ENCODE results near the gene TLR5. TPM values are rescaled to one million over a fixed set of nuclear protein-coding genes. Genes with fewer than 3 reads are reported as not detected.

The TLR5 gene
- total and polyA plus RNA-seq, 4 donors: 3.0 to 5.3 (median 3.9) TPM

DNA sequence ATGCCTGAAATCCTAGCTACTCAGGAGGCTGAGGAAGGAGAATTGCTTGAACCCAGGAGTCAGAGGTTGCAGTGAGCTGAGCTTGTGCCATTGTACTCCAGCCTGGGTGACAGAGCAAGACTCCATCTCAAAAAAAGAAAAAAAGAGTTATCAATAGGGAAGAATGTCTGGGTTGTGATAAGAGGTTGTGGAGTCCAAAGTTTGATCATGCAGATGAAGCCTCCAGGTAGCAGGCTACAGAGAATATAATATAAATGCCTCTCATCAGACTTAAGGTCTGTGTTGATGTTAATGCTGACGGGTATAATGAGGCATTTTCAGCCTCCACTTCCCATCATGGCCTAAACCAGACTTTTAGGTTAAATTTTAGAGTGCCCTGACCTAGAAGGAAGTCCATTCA lies 24.6 kb downstream of the TLR5 start:
- H3K4me1 ChIP-seq (ENCODE audit: control insufficient read depth, insufficient read depth, low read length): peaks cover under 1% of the 10 kb centered on the region
- H3K36me3 ChIP-seq (ENCODE audit: control insufficient read depth, insufficient read depth, low read length): no peaks in the 10 kb centered on the region
- no CpG with 5 or more reads among the region's 1 CpG for WGBS (ENCODE audit: insufficient coverage)
- DNase-seq (ENCODE audit: low read depth in 4 of 6, low spot score in 6 of 6): no peak
- H3K9me3 ChIP-seq (ENCODE audit: control insufficient read depth, insufficient read depth, low read length): no peaks in the 10 kb centered on the region
- H3K27ac ChIP-seq (ENCODE audit: low read depth, low read length): no peak overlapping the region
- no peak overlapping the region for H3K4me3 ChIP-seq (ENCODE audit: low read depth, low read length)
- H3K27me3 ChIP-seq (ENCODE audit: control insufficient read depth, insufficient read depth, low read length): peaks cover under 1% of the 10 kb centered on the region

DNA sequence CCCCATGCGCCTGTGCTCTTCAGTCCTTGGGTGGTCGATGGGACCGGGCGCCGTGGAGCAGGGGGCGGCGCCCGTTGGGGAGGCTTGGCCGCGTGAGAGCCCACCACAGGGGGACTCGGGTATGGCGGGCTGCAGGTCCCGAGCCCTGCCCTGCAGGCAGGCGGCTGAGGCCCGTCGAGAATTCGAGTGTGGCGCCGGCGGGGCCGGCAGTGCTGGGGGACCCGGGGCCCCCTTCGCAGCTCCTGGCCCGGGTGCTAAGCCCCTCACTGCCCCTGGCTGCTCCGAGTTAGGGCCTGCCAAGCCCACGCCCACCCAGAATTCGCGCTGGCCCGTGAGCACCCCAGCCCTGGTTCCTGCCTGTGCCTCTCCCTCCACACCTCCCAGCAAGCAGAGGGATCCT lies 26.1 kb downstream of the TLR5 start:
- Histone ChIP-seq H3K4me3 (ENCODE audit: low read depth, low read length) (no peak overlapping the region), H3K27ac (ENCODE audit: low read depth, low read length) (no peak overlapping the region), H3K27me3 (ENCODE audit: control insufficient read depth, insufficient read depth, low read length) (no peaks in the 10 kb centered on the region), H3K4me1 (ENCODE audit: control insufficient read depth, insufficient read depth, low read length) (no peaks in the 10 kb centered on the region), H3K36me3 (ENCODE audit: control insufficient read depth, insufficient read depth, low read length) (no peaks in the 10 kb centered on the region), H3K9me3 (ENCODE audit: control insufficient read depth, insufficient read depth, low read length) (no peaks in the 10 kb centered on the region)
- no peak for DNase-seq (ENCODE audit: low read depth in 4 of 6, low spot score in 6 of 6)
- 94% methylated on average over 29 of the region's 29 CpGs for WGBS (ENCODE audit: insufficient coverage)

DNA sequence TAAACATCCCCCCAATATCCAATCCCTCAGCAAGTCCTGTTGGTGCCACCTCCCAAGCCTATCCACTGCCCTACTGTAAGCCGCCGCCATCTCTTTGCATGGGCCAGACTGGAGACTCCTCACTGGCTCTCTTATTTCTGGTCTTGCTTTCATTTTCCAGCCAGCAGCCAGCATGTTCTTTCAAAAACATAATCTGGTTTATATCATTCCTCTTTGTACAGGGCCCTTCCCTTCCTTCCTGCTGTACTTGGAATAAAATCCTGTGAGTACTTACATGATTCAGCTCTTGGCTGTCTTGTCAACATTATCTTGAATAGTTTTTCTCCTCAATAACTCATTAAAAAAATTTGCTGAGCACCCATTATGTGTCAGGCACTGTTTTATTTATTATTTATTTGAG lies 28.2 kb downstream of the TLR5 start:
- DNase-seq (ENCODE audit: low read depth in 4 of 6, low spot score in 6 of 6): peak in 1 of 6 donors; percentile 20
- WGBS (ENCODE audit: insufficient coverage): 100% methylated on average over 2 of the region's 2 CpGs
- no peaks in the 10 kb centered on the region for H3K9me3 ChIP-seq (ENCODE audit: control insufficient read depth, insufficient read depth, low read length)
- H3K27ac ChIP-seq (ENCODE audit: low read depth, low read length): no peak overlapping the region
- H3K36me3 ChIP-seq (ENCODE audit: control insufficient read depth, insufficient read depth, low read length): no peaks in the 10 kb centered on the region
- no peaks in the 10 kb centered on the region for H3K27me3 ChIP-seq (ENCODE audit: control insufficient read depth, insufficient read depth, low read length)
- no peaks in the 10 kb centered on the region for H3K4me1 ChIP-seq (ENCODE audit: control insufficient read depth, insufficient read depth, low read length)
- H3K4me3 ChIP-seq (ENCODE audit: low read depth, low read length): no peak overlapping the region

DNA sequence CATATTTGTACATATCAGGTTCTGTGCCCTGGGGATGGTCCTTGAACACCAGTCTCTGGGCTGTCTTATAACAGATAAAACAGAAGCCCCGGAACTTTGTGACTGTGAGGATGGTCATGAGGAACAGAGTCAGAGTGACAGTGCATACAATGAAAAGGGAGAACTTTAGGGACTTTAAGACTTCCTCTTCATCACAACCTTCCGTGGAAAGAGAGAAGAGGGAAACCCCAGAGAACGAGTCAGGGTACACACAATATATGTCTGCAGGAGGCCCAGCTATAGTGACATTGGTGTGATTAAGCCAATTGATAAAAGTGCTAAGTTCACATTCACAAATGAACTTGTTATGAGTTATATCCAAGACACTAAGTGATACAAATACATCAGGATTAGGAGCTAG lies 32.1 kb downstream of the TLR5 start:
- no peak overlapping the region for H3K27ac ChIP-seq (ENCODE audit: low read depth, low read length)
- 100% methylated on average over 2 of the region's 3 CpGs for WGBS (ENCODE audit: insufficient coverage)
- DNase-seq (ENCODE audit: low read depth in 4 of 6, low spot score in 6 of 6): no peak
- no peaks in the 10 kb centered on the region for H3K27me3 ChIP-seq (ENCODE audit: control insufficient read depth, insufficient read depth, low read length)
- no peaks in the 10 kb centered on the region for H3K9me3 ChIP-seq (ENCODE audit: control insufficient read depth, insufficient read depth, low read length)
- H3K4me3 ChIP-seq (ENCODE audit: low read depth, low read length): no peak overlapping the region
- no peaks in the 10 kb centered on the region for H3K4me1 ChIP-seq (ENCODE audit: control insufficient read depth, insufficient read depth, low read length)
- no peaks in the 10 kb centered on the region for H3K36me3 ChIP-seq (ENCODE audit: control insufficient read depth, insufficient read depth, low read length)

DNA sequence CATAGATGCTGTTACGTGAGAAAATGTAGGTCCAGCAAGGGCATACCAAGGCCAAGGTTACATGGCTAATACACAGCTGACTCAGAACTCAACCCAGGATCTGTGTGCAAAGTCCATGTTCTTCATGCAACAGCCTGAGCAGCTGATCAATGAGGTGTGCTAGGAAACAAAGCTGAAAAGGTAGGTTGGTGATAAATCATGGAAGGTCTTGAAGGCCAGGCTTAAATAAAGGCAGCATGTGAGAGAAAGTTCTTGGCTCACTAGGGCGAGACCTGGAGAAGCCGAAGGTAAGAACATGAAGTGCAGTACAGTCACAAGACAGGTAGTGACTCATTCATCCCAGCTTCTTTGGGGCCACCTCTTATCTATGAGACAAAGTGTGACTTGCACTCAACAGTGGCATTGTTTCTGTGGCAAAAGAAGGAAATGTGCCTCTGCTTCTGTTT lies 33.4 kb downstream of the TLR5 start:
- no peak overlapping the region for H3K27ac ChIP-seq (ENCODE audit: low read depth, low read length)
- 88% methylated on average over 3 of the region's 3 CpGs for WGBS (ENCODE audit: insufficient coverage)
- no peak for DNase-seq (ENCODE audit: low read depth in 4 of 6, low spot score in 6 of 6)

DNA sequence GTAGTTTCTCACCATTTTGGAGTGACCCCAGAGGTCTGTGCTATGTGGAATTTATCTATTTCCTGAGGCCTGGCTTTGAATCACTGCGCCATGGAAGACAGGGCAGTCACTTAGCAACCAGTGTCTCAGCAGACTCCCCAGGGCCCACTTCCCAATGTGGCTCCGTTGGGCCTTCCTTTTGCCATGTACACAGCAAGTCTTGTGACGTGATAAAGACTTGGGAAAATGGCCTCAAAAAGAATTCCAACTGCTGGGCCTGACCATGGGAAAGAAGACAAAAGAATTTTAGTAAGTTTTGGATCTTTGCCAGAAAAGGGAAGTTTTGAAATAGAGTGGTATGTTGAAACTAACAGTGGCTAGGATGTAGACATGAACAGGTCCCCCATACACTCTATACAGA lies 36.2 kb downstream of the TLR5 start:
- no peak overlapping the region for H3K27ac ChIP-seq (ENCODE audit: low read depth, low read length)
- H3K9me3 ChIP-seq (ENCODE audit: control insufficient read depth, insufficient read depth, low read length): no peaks in the 10 kb centered on the region
- 67% methylated on average over 1 of the region's 3 CpGs for WGBS (ENCODE audit: insufficient coverage)
- DNase-seq (ENCODE audit: low read depth in 4 of 6, low spot score in 6 of 6): peak in 1 of 6 donors; percentile 75
- H3K27me3 ChIP-seq (ENCODE audit: control insufficient read depth, insufficient read depth, low read length): no peaks in the 10 kb centered on the region
- H3K4me3 ChIP-seq (ENCODE audit: low read depth, low read length): no peak overlapping the region
- no peaks in the 10 kb centered on the region for H3K36me3 ChIP-seq (ENCODE audit: control insufficient read depth, insufficient read depth, low read length)
- no peaks in the 10 kb centered on the region for H3K4me1 ChIP-seq (ENCODE audit: control insufficient read depth, insufficient read depth, low read length)

More for the DNA sequence above, 33.4 kb downstream of the TLR5 start:
- Histone ChIP-seq H3K36me3 (ENCODE audit: control insufficient read depth, insufficient read depth, low read length) (no peaks in the 10 kb centered on the region), H3K4me1 (ENCODE audit: control insufficient read depth, insufficient read depth, low read length) (no peaks in the 10 kb centered on the region), H3K4me3 (ENCODE audit: low read depth, low read length) (no peak overlapping the region), H3K9me3 (ENCODE audit: control insufficient read depth, insufficient read depth, low read length) (no peaks in the 10 kb centered on the region), H3K27me3 (ENCODE audit: control insufficient read depth, insufficient read depth, low read length) (no peaks in the 10 kb centered on the region)

DNA sequence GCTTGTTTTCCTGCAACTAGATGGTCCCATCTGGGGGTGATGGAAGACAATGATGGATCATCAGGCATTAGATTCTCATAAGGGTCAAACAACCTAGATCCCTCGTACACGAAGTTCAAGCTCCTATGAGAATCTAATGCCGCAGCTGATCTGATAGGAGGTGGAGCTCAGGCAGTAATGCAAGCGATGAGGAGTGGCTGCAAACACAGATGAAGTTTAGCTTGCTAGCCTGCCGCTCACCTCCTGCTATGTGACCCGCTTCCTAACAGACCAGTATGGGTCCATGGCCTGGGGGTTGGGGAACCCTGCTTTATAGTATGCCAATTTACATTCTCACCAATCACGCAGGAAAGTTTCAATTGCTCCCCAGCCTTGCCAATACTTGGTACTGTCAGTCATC lies 37.5 kb downstream of the TLR5 start:
- Histone ChIP-seq H3K27ac (ENCODE audit: low read depth, low read length) (no peak overlapping the region), H3K4me1 (ENCODE audit: control insufficient read depth, insufficient read depth, low read length) (no peaks in the 10 kb centered on the region), H3K9me3 (ENCODE audit: control insufficient read depth, insufficient read depth, low read length) (no peaks in the 10 kb centered on the region), H3K36me3 (ENCODE audit: control insufficient read depth, insufficient read depth, low read length) (no peaks in the 10 kb centered on the region), H3K27me3 (ENCODE audit: control insufficient read depth, insufficient read depth, low read length) (no peaks in the 10 kb centered on the region), H3K4me3 (ENCODE audit: low read depth, low read length) (no peak overlapping the region)
- no peak for DNase-seq (ENCODE audit: low read depth in 4 of 6, low spot score in 6 of 6)
- 100% methylated on average over 4 of the region's 7 CpGs for WGBS (ENCODE audit: insufficient coverage)

DNA sequence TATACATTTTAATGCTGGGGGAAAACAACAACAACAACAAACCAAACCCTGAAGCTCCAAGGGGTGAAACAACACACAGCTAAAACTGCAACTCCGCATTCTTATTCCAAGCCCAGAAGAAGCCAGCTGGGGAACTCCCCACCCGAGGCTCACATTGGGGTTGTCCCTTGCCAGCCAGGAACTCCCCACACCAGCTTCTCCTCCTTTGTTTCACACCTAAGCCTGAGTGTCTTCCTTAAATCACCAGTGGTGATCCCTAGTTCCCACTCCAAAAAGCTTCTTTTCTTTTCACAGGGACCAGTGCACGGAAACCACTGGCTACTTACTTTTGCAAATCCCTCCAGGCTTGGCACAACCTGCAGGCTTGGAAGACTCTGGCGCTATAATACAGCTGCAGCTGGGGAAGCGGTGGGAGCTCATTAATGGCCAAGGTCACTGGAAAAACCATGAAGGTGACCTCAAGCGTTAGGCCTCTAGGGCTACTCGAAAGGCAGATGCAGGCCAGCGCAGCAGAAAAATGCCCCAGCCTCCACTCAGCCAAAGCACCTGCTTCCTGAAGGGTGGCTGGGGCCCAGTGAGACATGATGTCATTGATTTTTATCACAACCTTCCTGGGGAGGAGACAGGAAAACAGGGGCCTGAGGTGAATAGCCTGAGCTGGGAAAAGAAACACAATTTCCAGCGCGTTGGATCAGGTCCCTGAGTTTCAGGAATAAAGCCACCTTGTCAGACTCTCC lies 40.1 kb downstream of the TLR5 start:
- 76% methylated on average over 10 of the region's 10 CpGs for WGBS (ENCODE audit: insufficient coverage)
- no peak overlapping the region for H3K27ac ChIP-seq (ENCODE audit: low read depth, low read length)
- H3K4me1 ChIP-seq (ENCODE audit: control insufficient read depth, insufficient read depth, low read length): no peaks in the 10 kb centered on the region
- H3K36me3 ChIP-seq (ENCODE audit: control insufficient read depth, insufficient read depth, low read length): no peaks in the 10 kb centered on the region
- no peaks in the 10 kb centered on the region for H3K27me3 ChIP-seq (ENCODE audit: control insufficient read depth, insufficient read depth, low read length)
- H3K9me3 ChIP-seq (ENCODE audit: control insufficient read depth, insufficient read depth, low read length): no peaks in the 10 kb centered on the region
- no peak overlapping the region for H3K4me3 ChIP-seq (ENCODE audit: low read depth, low read length)
- DNase-seq (ENCODE audit: low read depth in 4 of 6, low spot score in 6 of 6): no peak

DNA sequence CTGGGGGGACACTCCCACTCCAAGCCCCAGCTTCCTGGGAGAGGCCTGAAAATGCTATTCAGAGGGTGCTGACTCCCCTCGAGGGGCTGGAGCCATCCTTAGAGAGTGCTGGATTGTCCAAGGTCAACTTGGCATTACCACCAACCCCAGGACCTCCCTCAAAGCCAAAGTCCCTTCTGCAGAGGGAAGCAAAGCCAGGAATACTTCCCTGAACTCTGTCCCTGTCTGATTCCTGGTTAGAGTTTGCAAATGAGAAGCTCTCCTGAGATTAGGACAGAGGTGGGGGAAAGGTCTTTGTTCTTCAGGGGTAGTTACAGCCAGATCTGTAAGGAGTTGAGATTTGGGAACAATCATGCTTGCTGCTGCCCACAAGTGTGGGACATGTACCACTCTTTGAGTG lies 45.3 kb downstream of the TLR5 start:
- H3K4me3 ChIP-seq (ENCODE audit: low read depth, low read length): no peak overlapping the region
- 60% methylated on average over 1 of the region's 1 CpG for WGBS (ENCODE audit: insufficient coverage)
- H3K27ac ChIP-seq (ENCODE audit: low read depth, low read length): no peak overlapping the region
- no peak for DNase-seq (ENCODE audit: low read depth in 4 of 6, low spot score in 6 of 6)
- H3K9me3 ChIP-seq (ENCODE audit: control insufficient read depth, insufficient read depth, low read length): no peaks in the 10 kb centered on the region
- no peaks in the 10 kb centered on the region for H3K27me3 ChIP-seq (ENCODE audit: control insufficient read depth, insufficient read depth, low read length)
- H3K4me1 ChIP-seq (ENCODE audit: control insufficient read depth, insufficient read depth, low read length): no peaks in the 10 kb centered on the region
- no peaks in the 10 kb centered on the region for H3K36me3 ChIP-seq (ENCODE audit: control insufficient read depth, insufficient read depth, low read length)

DNA sequence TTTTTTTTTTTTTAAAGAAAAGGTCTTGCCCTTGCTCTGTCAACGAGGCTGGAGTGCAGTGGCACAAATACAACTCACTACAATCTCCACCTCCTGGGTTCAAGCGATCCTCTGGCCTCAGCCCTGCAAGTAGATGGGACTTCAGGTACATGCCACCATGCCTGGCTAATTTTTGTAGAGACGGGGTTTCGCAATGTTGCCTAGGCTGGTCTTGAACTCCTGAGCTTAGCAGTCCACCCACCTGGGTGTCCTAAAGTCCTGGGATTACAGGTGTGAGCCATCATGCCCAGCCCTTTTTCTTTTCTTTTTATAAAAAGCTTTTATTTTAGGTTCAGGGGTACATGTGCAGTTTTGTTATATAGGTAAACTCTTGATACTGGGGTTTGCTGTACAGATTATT lies 47.2 kb downstream of the TLR5 start:
- WGBS (ENCODE audit: insufficient coverage): 79% methylated on average over 4 of the region's 4 CpGs
- H3K9me3 ChIP-seq (ENCODE audit: control insufficient read depth, insufficient read depth, low read length): no peaks in the 10 kb centered on the region
- H3K4me1 ChIP-seq (ENCODE audit: control insufficient read depth, insufficient read depth, low read length): no peaks in the 10 kb centered on the region
- no peak overlapping the region for H3K27ac ChIP-seq (ENCODE audit: low read depth, low read length)
- H3K36me3 ChIP-seq (ENCODE audit: control insufficient read depth, insufficient read depth, low read length): no peaks in the 10 kb centered on the region
- no peak for DNase-seq (ENCODE audit: low read depth in 4 of 6, low spot score in 6 of 6)
- H3K27me3 ChIP-seq (ENCODE audit: control insufficient read depth, insufficient read depth, low read length): no peaks in the 10 kb centered on the region
- H3K4me3 ChIP-seq (ENCODE audit: low read depth, low read length): no peak overlapping the region
